Right cardiac atrium (tissue), 5 donors: ENCODE measurements around the gene TSFM. TPM values are rescaled to one million over a fixed set of nuclear protein-coding genes. Genes with fewer than 3 reads are reported as not detected.

ENCODE experiments used
- ATAC-seq, 2 donors: fragments of 200-7000 bp; cut with Tn5 transposase; one replicate each; pipeline versions ENCODE4 v1.8.0 to v1.9.1; 2020; ENCODE audit warnings: moderate library complexity in 2 of 2, mild to moderate bottlenecking in 1 of 2
- DNase-seq, 3 donors: peaks; one replicate each; pipeline ENCODE4 v3.0.0-alpha.2; 2020
- H3K27ac ChIP-seq: one replicate; pipeline ENCODE4 v1.5.1; 2013; ENCODE audit warnings: mild to moderate bottlenecking, low read length, control low read depth, moderate library complexity
- H3K27me3 ChIP-seq: one replicate; pipeline ENCODE4 v1.6.1; 2013; ENCODE audit not compliant: control insufficient read depth, insufficient read depth
- H3K4me1 ChIP-seq: one replicate; pipeline ENCODE4 v1.6.1; 2013; ENCODE audit warnings: low read length; ENCODE audit not compliant: control insufficient read depth, insufficient read depth
- H3K4me3 ChIP-seq: one replicate; pipeline ENCODE4 v1.5.1; 2013; ENCODE audit warnings: low read length, control low read depth
- H3K9me3 ChIP-seq: one replicate; pipeline ENCODE4 v1.6.1; 2013; ENCODE audit warnings: low read length; ENCODE audit not compliant: control insufficient read depth
- WGBS: extraction: QIAGEN DNeasy Blood & Tissue Kit; methylation state at CpG from one replicate; pipeline ENCODE4 v1.1.7; 2013; 5-methylcytosine and 5-hydroxymethylcytosine counted together
- intact Hi-C, 4 donors: fragments of 100-400 bp; cut with DNase I; formaldehyde crosslinking; loops; one replicate each; pipeline versions ENCODE4 v1.11.0 to v1.14.0; 2022 to 2023
- polyA plus RNA-seq: library from polyadenylated mRNA; stranded (reverse); fragments of 200-250 nt; gene quantifications from one replicate; pipeline ENCODE4 v1.2.3, GENCODE V29; 2013
- total RNA-seq, 4 donors: library from RNA; stranded (reverse); fragmentation: NEBNext Ultra II Directional; extraction: Animal tissue kit (Norgen Biotek cat#: 25700); gene quantifications; one replicate each; pipeline ENCODE4 v1.2.1, GENCODE V29; 2021
- donor health status: healthy with polysubstance abuse.
- donor health status: DM: no; HTN: yes; CAD: no.
- donor health status: DM: no; HTN: no; CAD: no.
- donor health status: DM: no; HTN: yes; CAD: no; lungs with severe emphysema.
- donor health status: DM: yes; HTN: yes; CAD: no.

The TSFM gene
- total and polyA plus RNA-seq, 5 donors, result 28.9 to 50.7 (median 33.5) TPM

DNA sequence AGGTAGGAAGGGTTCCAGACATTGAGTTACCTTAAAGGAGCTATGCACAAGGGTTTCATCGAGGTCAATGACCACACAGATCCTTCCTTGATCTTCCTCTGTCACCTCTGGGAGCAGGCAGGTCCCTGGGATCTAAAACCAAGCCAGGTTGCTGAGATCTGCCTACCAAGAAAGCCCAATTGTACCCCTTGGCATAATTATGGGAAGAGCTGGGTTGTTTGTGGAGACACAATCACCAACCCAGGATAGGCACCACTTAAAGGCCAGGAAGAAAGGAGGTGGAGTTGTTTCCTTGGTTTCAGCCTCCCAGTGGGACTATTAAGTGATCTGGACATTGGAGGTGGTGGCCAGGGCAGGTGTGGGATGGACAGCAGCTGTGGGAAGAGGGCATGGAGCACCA, 44.4 kb downstream of the TSFM start:
- no peak overlapping the region for H3K4me3 ChIP-seq
- peaks cover 27% of the 10 kb centered on the region for H3K4me1 ChIP-seq
- ATAC-seq (no peak), DNase-seq (no peak)
- WGBS, result 83% methylated on average over 1 of the region's 1 CpG
- intact Hi-C loops, result loop anchor here in 1 of 4 donors (5.0 kb wide), 1 partner anchor 80 kb away; no protein-coding TSS in a partner anchor
- no peaks in the 10 kb centered on the region for H3K27me3 ChIP-seq
- H3K27ac ChIP-seq, result no peak overlapping the region
- H3K9me3 ChIP-seq, result no peaks in the 10 kb centered on the region

DNA sequence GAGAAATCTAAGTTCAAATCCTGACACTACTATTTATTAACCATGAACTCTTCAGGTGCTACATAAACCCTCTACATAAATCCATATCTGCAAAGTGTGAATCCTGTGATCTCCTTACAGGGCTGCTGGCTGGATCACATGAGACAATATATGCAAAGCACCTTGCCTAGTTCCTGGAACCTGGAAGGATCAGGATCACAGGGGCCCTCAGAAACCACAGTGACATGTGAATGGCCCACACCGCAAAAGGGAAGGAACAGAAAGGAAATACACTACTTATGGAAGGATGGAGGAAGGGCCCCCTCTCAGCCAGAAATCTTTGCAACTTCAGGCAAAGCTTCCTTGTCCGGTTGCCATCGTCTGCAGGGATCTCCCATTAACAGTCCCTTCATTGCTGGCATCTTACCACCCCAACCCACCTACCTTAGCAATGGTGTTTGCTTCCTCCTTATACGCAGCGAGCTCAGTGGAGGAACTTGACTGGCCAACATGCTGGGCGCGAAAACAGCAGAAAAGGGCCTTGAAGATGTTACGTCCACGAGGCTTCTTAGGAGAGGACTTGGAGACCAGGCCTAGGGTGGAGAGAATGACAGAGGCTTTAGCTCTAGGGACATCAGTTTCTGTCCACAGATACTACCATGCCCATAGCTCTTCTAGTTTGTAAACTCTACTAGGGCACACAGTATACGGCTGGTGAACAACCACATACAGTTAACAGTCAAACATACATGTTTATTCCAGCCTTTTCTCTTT, 46.6 kb downstream of the TSFM start:
- Histone ChIP-seq H3K9me3 (no peaks in the 10 kb centered on the region), H3K27ac (no peak overlapping the region), H3K4me1 (peaks cover 36% of the 10 kb centered on the region), H3K4me3 (no peak overlapping the region), H3K27me3 (no peaks in the 10 kb centered on the region)
- ATAC-seq (no peak), DNase-seq (no peak)
- WGBS, result 55% methylated on average over 10 of the region's 10 CpGs
- intact Hi-C loops, result loop anchor here in 1 of 4 donors (5.0 kb wide), 1 partner anchor 78 kb away; no protein-coding TSS in a partner anchor

DNA sequence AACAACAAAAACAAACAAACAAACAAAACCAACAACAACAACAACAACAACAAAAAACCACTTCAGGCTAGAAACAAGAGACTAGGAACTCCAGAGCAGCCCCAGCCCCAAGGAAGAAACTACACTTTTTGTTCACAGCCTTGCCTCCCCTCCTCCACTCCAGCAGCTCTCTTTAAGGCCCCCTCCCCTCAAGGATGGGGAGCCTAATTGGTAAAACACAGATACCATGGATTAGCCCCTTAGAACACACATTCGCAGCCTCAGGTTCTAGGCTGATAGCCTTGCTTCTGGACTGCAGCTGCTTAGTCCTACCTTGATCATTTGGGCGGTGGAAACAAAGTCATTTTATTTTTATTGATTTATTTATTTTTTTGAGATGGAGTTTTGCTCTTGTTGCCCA, 47.8 kb downstream of the TSFM start:
- H3K27me3 ChIP-seq, result no peaks in the 10 kb centered on the region
- DNase-seq (no peak), ATAC-seq (no peak)
- 79% methylated on average over 2 of the region's 2 CpGs for WGBS
- no peak overlapping the region for H3K27ac ChIP-seq
- intact Hi-C loops, result loop anchor here in 2 of 4 donors (2.0 to 5.0 kb wide), 2 partner anchors 67 to 74 kb away; no protein-coding TSS in a partner anchor
- no peak overlapping the region for H3K4me3 ChIP-seq
- no peaks in the 10 kb centered on the region for H3K9me3 ChIP-seq
- H3K4me1 ChIP-seq, result peaks cover 44% of the 10 kb centered on the region

DNA sequence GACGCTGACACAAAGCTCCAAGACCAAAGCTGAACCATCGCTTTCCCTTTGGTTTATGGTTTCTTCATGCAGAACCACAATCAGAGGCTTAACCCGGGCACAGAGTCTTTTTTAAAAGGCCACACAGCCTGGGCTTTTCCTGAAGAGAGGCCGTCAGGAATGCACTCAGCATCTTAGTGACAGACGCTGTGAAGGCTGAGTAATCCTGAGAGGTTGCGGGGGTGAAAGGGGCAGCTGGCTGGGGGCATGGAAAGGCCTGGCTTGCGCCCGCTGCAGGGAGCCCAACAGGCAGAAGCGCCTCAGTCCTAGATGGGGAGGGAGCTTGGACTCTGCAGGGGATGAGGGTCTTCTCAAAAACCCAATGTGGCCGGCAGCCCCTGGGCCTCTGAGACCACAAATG, 50.4 kb downstream of the TSFM start:
- no peak for DNase-seq
- Histone ChIP-seq H3K9me3 (no peaks in the 10 kb centered on the region), H3K27me3 (no peaks in the 10 kb centered on the region), H3K27ac (peak overlapping the region; percentile 39), H3K4me3 (no peak overlapping the region), H3K4me1 (peaks cover 60% of the 10 kb centered on the region)
- intact Hi-C loops, result loop anchor here in 2 of 4 donors (2.0 to 5.0 kb wide), 2 partner anchors 64 to 72 kb away; no protein-coding TSS in a partner anchor
- 31% methylated on average over 10 of the region's 10 CpGs for WGBS
- ATAC-seq, result no peak

DNA sequence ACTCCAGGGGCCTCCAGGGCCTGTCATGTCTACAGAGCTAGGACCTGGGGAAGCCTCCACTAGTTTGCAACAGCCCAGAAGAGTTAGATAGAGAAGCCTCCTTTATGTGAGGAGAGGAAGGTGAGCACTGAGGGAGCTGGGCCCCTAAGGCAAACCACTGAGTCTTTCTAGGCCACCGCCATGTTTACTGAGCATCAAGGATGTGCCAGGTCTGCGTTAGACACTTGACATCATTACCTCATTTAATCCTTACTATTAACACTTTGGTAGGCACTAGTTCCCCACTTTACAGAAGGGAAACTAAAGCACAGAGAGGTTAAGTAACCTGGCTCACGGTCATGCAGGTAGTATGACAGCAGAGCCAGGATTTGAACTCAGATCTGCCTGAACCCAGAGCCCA, 51.1 kb downstream of the TSFM start:
- H3K27me3 ChIP-seq, result no peaks in the 10 kb centered on the region
- peaks cover 67% of the 10 kb centered on the region for H3K4me1 ChIP-seq
- H3K27ac ChIP-seq, result peak overlapping the region; percentile 39
- no peak for ATAC-seq
- H3K9me3 ChIP-seq, result no peaks in the 10 kb centered on the region
- 64% methylated on average over 3 of the region's 3 CpGs for WGBS
- intact Hi-C loops, result loop anchor here in 2 of 4 donors (2.0 to 5.0 kb wide), 2 partner anchors 64 to 71 kb away; no protein-coding TSS in a partner anchor
- H3K4me3 ChIP-seq, result no peak overlapping the region
- DNase-seq, result no peak

DNA sequence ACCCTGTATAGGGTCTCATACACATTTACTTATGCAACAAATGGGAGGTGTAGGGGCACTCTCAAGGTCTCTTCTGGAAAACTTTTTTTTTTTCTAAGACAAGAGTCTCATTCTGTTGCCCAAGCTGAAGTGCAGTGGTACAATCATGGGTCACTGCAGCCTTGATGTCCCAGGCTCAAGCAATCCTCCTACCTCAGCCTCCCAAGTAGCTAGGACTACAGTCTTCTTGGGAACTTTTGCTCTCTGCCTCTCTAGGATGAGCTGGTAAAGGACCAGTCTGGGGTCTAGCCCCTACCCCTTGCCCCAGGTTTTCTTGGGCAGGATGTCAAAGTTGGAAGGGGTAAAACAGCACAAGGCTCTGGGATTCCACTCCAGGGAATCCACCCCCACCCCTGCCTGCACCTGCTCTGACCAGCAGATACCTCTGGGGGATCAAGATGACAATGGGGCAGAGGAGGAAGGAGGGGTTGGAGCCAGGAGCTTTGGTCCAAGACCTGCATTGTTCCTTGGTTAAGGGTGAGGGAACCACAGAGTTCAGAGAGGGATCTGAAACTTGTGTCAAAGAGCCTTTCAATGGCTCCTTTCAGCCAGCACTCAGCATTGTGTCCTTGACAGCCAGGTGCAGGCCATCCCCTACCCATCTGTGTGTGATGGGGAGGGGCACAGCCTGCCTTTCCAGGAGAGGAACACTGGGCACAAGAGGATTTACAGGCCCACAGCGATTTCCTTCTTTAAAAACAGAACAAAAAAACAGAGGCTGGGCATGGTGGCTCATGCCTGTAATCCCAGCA, 51.7 kb downstream of the TSFM start:
- no peaks in the 10 kb centered on the region for H3K27me3 ChIP-seq
- WGBS, result 34% methylated on average over 1 of the region's 1 CpG

DNA sequence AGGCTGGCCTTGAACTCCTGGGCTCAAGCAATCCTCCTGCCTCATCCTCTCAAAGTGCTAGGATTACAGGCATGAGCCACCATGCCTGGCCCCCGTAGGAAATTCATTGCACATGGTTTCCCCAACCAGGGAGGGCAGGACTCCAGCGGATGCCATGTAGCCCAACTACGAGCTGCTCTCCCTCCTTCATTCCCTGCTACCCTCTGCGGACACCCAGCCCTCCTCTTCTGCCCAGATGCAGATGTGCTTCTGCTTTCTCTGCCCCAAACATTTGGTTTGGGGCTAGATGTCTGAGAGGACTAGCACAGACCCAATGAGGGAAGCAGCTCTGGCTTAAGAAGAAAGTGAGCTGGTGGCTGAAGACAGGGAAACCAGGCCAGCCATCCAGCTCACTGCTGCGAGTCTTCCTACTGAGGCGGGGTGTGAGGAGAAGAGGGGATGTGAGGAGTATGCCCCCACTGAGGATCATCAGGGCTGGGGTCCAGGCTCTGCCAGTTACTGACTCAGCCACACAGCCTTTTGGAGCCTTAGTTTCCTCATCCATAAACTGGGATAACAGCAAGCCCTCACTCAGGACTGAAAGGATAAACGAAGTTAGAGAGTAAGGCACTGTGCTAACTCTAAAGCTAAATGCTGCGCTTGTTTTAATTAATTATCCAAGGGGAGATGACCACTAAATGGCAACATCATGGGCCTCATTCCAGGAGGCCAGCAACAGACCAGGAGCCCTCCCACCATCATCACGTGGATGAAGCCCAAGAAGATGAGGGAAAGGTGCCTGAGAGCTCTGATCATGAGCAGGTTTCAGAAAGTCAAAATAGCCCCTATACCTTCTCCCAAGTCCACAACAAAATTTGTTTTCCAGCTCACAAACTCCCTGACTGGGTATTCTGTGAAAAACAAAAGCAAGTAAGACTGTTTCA, 53.0 kb downstream of the TSFM start:
- no peaks in the 10 kb centered on the region for H3K9me3 ChIP-seq
- DNase-seq (no peak), ATAC-seq (no peak)
- 35% methylated on average over 9 of the region's 9 CpGs for WGBS
- H3K27me3 ChIP-seq, result no peaks in the 10 kb centered on the region
- H3K4me1 ChIP-seq, result peaks cover 73% of the 10 kb centered on the region
- peak overlapping the region; percentile 47 for H3K27ac ChIP-seq
- no peak overlapping the region for H3K4me3 ChIP-seq
- intact Hi-C loops, result no loop called here

More for the DNA sequence above, 51.7 kb downstream of the TSFM start:
- intact Hi-C loops, result loop anchor here in 1 of 4 donors (5.0 kb wide), 1 partner anchor 63 kb away; no protein-coding TSS in a partner anchor
- peak overlapping the region; percentile 25 for H3K27ac ChIP-seq
- no peak overlapping the region for H3K4me3 ChIP-seq
- peaks cover 70% of the 10 kb centered on the region for H3K4me1 ChIP-seq
- no peaks in the 10 kb centered on the region for H3K9me3 ChIP-seq
- DNase-seq (no peak), ATAC-seq (no peak)

DNA sequence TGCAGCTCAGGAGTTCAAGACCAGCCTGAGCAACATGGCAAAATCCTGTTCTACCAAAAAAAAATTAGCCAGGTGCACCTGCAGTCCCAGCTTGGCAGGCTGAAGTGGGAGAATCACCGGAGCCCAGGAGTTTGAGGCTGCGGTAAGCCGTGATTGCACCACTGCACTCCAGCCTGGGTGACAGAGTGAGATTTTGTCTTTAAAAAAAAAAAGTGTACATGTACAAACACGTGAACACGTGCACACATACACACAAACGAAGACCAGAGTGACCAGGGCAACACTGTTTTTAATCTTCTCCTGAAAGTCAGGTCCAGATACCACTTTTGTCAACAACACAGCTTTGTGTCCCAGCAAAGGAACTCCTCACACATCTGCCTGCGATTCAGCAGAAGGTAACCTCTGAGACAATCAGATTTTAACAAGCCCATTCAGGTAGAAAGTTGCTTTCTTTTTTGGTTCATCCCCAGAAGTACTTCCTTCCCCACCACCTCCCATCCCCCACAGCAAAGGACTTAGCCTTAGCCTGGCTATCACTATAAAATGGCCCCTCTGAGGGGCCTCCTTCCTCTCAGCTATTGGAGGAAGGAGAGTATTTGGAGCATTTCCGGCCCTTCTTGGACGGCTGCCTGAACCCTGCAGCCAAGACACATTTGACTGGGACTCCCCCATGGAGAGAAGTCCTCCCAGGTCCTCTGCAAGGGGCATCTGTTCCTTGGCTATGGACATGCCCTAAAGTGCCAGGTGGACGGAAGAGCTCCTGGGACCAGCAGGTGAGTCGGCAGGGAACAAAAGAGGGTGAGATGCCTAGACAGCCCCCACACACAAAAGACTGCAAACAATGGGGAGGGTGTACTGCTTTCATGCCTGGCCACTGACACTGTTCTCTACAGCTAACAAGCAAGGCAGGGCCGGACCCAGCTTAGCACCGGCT, 54.1 kb downstream of the TSFM start:
- H3K27ac ChIP-seq, result peak overlapping the region; percentile 62
- H3K4me1 ChIP-seq, result peaks cover 73% of the 10 kb centered on the region
- WGBS, result 6% methylated on average over 13 of the region's 13 CpGs
- H3K27me3 ChIP-seq, result no peaks in the 10 kb centered on the region
- peak overlapping the region; percentile 9 for H3K4me3 ChIP-seq
- ATAC-seq (peak; percentile 66 to 67), DNase-seq (peak; percentile 85 to 94 (median 92))
- intact Hi-C loops, result no loop called here
- no peaks in the 10 kb centered on the region for H3K9me3 ChIP-seq

DNA sequence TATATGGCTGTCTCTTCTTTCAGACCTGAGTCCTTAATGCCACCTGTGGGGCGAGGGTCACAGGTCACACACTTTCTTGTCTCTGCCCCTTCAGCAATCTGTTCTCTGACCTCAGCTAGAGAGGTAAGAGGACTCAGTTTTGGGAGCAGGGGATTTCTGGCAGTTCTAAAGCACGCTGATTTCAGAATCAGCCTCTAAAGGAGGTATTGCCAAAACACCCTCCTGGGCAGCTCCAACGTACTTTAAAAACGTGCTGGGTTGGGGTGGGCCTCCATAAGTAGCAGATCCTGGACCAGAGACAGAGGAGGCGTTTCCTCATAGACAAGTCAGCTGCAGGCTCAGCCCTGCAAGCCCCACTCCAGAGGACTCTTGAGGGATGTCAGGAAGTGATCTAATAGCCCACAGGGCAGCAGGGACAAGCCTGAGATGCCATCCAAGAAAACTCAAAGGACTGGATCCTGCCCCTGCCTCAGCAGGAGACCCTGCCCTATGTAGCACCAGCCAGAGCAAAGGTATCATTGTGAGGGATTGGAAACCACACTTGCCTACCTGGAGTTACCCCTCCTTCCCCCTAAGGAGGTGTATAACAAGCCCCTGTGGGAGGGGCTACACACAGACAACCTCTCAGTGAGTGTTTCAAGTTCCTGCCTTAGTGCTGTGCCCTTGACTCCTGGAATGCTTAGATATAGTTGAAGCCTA, 55.4 kb downstream of the TSFM start:
- intact Hi-C loops, result no loop called here
- peak; percentile 66 to 81 for ATAC-seq
- H3K4me1 ChIP-seq, result peaks cover 74% of the 10 kb centered on the region
- H3K9me3 ChIP-seq, result no peaks in the 10 kb centered on the region
- 7% methylated on average over 5 of the region's 5 CpGs for WGBS
- peak overlapping the region; percentile 84 for H3K27ac ChIP-seq
- DNase-seq, result peak in 2 of 3 donors; percentile 69 to 79
- no peak overlapping the region for H3K4me3 ChIP-seq
- no peaks in the 10 kb centered on the region for H3K27me3 ChIP-seq
